DMS53 (cell line): ENCODE data around the gene ADAMTSL1.

ENCODE experiments used
- DNase-seq: peaks from one replicate; lab custom pipeline; 2025; lab: John Stamatoyannopoulos, UW

Gene ADAMTSL1

GRCh38 chr9:18564018-18564880 lies 90.3 kb downstream of the ADAMTSL1 start:
- no peak for DNase-seq

GRCh38 chr9:18566121-18566520 lies 92.2 kb downstream of the ADAMTSL1 start:
- DNase-seq = peak; percentile 73

- peak; percentile 79 for DNase-seq
Measured at GRCh38 chr9:18568973-18569372, 95.0 kb downstream of the ADAMTSL1 start.

GRCh38 chr9:18569941-18570630 lies 96.1 kb downstream of the ADAMTSL1 start:
- DNase-seq = peak; percentile 3

- no peak for DNase-seq
Measured at GRCh38 chr9:18573021-18573556, 99.1 kb downstream of the ADAMTSL1 start.

GRCh38 chr9:18575686-18576085 lies 101.7 kb downstream of the ADAMTSL1 start:
- DNase-seq = no peak

GRCh38 chr9:18579536-18579935 lies 105.6 kb downstream of the ADAMTSL1 start:
- DNase-seq = no peak

- DNase-seq = no peak
Measured at GRCh38 chr9:18580151-18580550, 106.2 kb downstream of the ADAMTSL1 start.

GRCh38 chr9:18585996-18586395 lies 112.0 kb downstream of the ADAMTSL1 start:
- no peak for DNase-seq

- no peak for DNase-seq
Measured at GRCh38 chr9:18588002-18588401, 114.0 kb downstream of the ADAMTSL1 start.

GRCh38 chr9:18591261-18591660 lies 117.3 kb downstream of the ADAMTSL1 start:
- DNase-seq = no peak

GRCh38 chr9:18594837-18595236 lies 120.9 kb downstream of the ADAMTSL1 start:
- DNase-seq = no peak

GRCh38 chr9:18595597-18595996 lies 121.6 kb downstream of the ADAMTSL1 start:
- DNase-seq = no peak

GRCh38 chr9:18596920-18597319 lies 123.0 kb downstream of the ADAMTSL1 start:
- DNase-seq = no peak

GRCh38 chr9:18598969-18599368 lies 125.0 kb downstream of the ADAMTSL1 start:
- no peak for DNase-seq

GRCh38 chr9:18601026-18601425 lies 127.1 kb downstream of the ADAMTSL1 start:
- DNase-seq = no peak

GRCh38 chr9:18601956-18602355 lies 128.0 kb downstream of the ADAMTSL1 start:
- no peak for DNase-seq

- DNase-seq = no peak
Measured at GRCh38 chr9:18604767-18605730, 131.1 kb downstream of the ADAMTSL1 start.

GRCh38 chr9:18605766-18606180 lies 131.8 kb downstream of the ADAMTSL1 start:
- DNase-seq = no peak

- DNase-seq = no peak
Measured at GRCh38 chr9:18606281-18606680, 132.3 kb downstream of the ADAMTSL1 start.

- no peak for DNase-seq
Measured at GRCh38 chr9:18606846-18607245, 132.9 kb downstream of the ADAMTSL1 start.

- DNase-seq = no peak
Measured at GRCh38 chr9:18608371-18608770, 134.4 kb downstream of the ADAMTSL1 start.
